Breast epithelium (tissue), 4 donors: ENCODE data around the gene GPX3. TPM values are rescaled to one million over a fixed set of nuclear protein-coding genes. Genes with fewer than 3 reads are reported as not detected.

Experiments
- DNase-seq, 2 donors: peaks; one replicate each; pipeline ENCODE4 v3.0.0-alpha.2; 2019; ENCODE audit warnings: low spot score in 2 of 2
- H3K27ac ChIP-seq, 2 donors: fragments of 200-600 bp; sonication (generic) in 1 of 2; one replicate each; pipeline ENCODE4 v1.5.1; 2016 to 2019; ENCODE audit warnings: mild to moderate bottlenecking in 1 of 2
- H3K27me3 ChIP-seq, 2 donors: fragments of 200-600 bp; sonication (generic) in 1 of 2; one replicate each; pipeline versions ENCODE4 v1.5.1 to v1.6.0; 2017 to 2019; ENCODE audit warnings: control low read depth in 1 of 2, mild to moderate bottlenecking in 1 of 2
- H3K36me3 ChIP-seq: fragments of 200-600 bp; one replicate; pipeline ENCODE4 v1.5.1; 2019
- H3K4me1 ChIP-seq, 2 donors: fragments of 200-600 bp; sonication (generic); one replicate each; pipeline ENCODE4 v1.5.1; 2016 to 2019; ENCODE audit warnings: control low read depth in 1 of 2
- H3K4me3 ChIP-seq, 3 donors: fragments of 200-600 bp; sonication (generic); 1 replicate in 2 of 3; 2 replicates in 1 of 3; pipeline ENCODE4 v1.5.1; 2016 to 2019; ENCODE audit warnings: mild to moderate bottlenecking in 3 of 3, moderate library complexity in 2 of 3
- H3K9me3 ChIP-seq, 2 donors: fragments of 200-600 bp; sonication (generic) in 1 of 2; one replicate each; pipeline ENCODE4 v1.5.1; 2016 to 2019; ENCODE audit warnings: control low read depth in 1 of 2
- CTCF ChIP-seq, 3 donors: fragments of 450-650 bp; IDR thresholded peaks; one replicate each; pipeline ENCODE4 v1.5.1; 2016 to 2017; ENCODE audit warnings: antibody characterized with exemption in 3 of 3, mild to moderate bottlenecking in 3 of 3, moderate library complexity in 3 of 3
- POLR2A ChIP-seq: fragments of 450-650 bp; IDR thresholded peaks from one replicate; pipeline ENCODE4 v1.6.1; 2016; ENCODE audit warnings: antibody characterized with exemption, mild to moderate bottlenecking, moderate library complexity
- POLR2AphosphoS5 ChIP-seq, 3 donors: sonication (generic); formaldehyde crosslinking; IDR thresholded peaks; one replicate each; pipeline ENCODE4 v1.6.1; 2017; ENCODE audit warnings: antibody characterized with exemption in 3 of 3
- intact Hi-C: fragments of 100-400 bp; cut with DNase I; formaldehyde crosslinking; loops from one replicate; pipeline ENCODE4 v1.15.1; 2023; ENCODE audit warnings: low total_unique reads
- total RNA-seq, 3 donors: library from RNA; depleted of rRNA; stranded (reverse); fragments of >200 nt; gene quantifications; one replicate each; pipeline ENCODE4 v1.1.0, GENCODE V29; 2016

Gene GPX3
- total RNA-seq, 3 donors from 2014 or later = 1,215 to 5,290 (median 2,830) TPM

DNA sequence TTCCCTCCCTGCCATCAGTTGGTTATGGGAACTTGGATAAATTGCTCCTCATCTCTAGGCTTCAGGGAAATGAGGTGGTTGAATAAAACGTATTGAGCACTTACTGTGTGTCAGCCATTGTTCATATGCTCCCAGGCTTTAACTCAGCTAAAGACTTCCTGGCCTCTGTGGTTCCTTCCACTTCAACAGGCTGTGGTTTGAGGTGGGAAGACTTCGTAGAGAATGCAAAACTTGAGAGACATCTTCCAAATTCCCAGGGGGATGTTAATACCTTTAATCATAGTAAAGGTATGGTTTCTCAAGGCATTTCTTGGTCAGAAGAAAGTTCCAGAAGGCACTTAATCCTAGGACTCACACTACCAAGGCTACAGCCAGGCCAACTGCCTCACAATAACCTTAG, 1.5 kb upstream of the GPX3 start:
- Histone ChIP-seq H3K4me3 (no peak overlapping the region), H3K4me1 (peaks cover 0 to 10% of the 10 kb centered on the region in 2 donors), H3K27ac (no peak overlapping the region), H3K27me3 (no peaks in the 10 kb centered on the region), H3K9me3 (no peaks in the 10 kb centered on the region), H3K36me3 (no peaks in the 10 kb centered on the region)
- intact Hi-C loops = no loop called here
- no peak for DNase-seq
- no peak for TF ChIP-seq CTCF (IDR thresholded peaks at IDR 0.05)
- no peak for TF ChIP-seq POLR2A
- TF ChIP-seq POLR2AphosphoS5 (IDR thresholded peaks at IDR 0.05) = no peak

DNA sequence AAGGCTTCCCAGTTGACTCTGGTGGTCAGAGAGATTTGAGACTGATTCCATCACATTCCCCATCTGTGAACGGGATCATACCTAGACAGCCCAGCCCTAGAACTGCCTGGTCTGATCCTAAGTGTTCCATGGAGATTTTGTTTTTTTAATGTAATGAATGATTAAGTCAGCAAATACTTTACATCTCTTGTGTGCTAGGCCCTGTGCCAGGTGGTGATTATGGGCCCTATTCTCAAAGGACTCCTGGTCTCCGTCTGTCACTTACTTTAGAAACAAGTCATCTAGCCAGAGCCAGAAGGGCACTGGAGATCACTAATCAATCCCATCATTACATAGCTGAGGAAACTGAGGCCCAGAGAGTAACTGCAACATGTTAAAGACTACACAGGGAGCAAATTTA, 1.1 kb upstream of the GPX3 start:
- Histone ChIP-seq H3K36me3 (no peaks in the 10 kb centered on the region), H3K27me3 (no peaks in the 10 kb centered on the region), H3K9me3 (no peaks in the 10 kb centered on the region), H3K4me1 (peaks cover 0 to 15% of the 10 kb centered on the region in 2 donors), H3K4me3 (no peak overlapping the region), H3K27ac (peak overlapping the region; percentile 86 to 92)
- no peak for DNase-seq
- no peak for TF ChIP-seq POLR2A
- TF ChIP-seq CTCF (IDR thresholded peaks at IDR 0.05) = no peak
- no peak for TF ChIP-seq POLR2AphosphoS5 (IDR thresholded peaks at IDR 0.05)
- intact Hi-C loops = no loop called here

- H3K9me3 ChIP-seq = no peaks in the 10 kb centered on the region
- peak overlapping the region; percentile 70 to 84 (median 73) for H3K4me3 ChIP-seq
- DNase-seq = no peak
- H3K4me1 ChIP-seq = peaks cover 0 to 20% of the 10 kb centered on the region in 2 donors
- no peaks in the 10 kb centered on the region for H3K27me3 ChIP-seq
- peak overlapping the region; percentile 86 to 92 for H3K27ac ChIP-seq
- no peak for TF ChIP-seq POLR2A
- TF ChIP-seq POLR2AphosphoS5 (IDR thresholded peaks at IDR 0.05) = no peak
- TF ChIP-seq CTCF (IDR thresholded peaks at IDR 0.05) = no peak
- intact Hi-C loops = no loop called here
- no peaks in the 10 kb centered on the region for H3K36me3 ChIP-seq
Observed at GRCh38 chr5:151021746-151022145, 1.4 kb downstream of the GPX3 start.

DNA sequence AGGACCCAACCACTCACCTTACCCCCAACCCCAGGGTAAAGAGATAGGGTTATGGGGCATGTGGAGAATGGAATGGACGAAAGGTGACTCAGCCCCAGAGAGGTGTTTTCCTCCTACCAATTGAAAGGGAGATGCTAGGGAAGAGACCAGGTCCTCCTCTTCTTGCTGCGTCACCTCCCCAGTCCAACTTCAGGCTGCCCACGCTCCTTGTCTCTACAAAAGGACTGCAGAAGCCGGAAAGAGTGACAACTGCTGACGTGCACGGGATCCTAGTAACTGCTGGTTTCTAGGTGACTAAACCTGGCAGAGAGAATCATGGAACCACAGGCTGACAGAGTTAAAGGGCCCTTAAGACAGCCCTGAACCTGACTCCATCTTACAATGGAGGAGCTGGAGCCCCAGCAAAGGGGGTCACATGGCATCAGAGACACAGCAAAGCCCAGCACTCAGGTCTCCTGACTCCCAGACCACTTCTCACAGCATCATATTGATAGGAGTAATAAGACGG, 2.2 kb downstream of the GPX3 start:
- Histone ChIP-seq H3K36me3 (no peaks in the 10 kb centered on the region), H3K9me3 (no peaks in the 10 kb centered on the region), H3K4me3 (peak overlapping the region; percentile 70 to 84 (median 73)), H3K4me1 (peaks cover 0 to 20% of the 10 kb centered on the region in 2 donors), H3K27ac (peak overlapping the region; percentile 86 to 92), H3K27me3 (no peaks in the 10 kb centered on the region)
- TF ChIP-seq CTCF (IDR thresholded peaks at IDR 0.05) (no peak), POLR2AphosphoS5 (IDR thresholded peaks at IDR 0.05) (no peak), POLR2A (no peak)
- intact Hi-C loops = no loop called here
- no peak for DNase-seq

DNA sequence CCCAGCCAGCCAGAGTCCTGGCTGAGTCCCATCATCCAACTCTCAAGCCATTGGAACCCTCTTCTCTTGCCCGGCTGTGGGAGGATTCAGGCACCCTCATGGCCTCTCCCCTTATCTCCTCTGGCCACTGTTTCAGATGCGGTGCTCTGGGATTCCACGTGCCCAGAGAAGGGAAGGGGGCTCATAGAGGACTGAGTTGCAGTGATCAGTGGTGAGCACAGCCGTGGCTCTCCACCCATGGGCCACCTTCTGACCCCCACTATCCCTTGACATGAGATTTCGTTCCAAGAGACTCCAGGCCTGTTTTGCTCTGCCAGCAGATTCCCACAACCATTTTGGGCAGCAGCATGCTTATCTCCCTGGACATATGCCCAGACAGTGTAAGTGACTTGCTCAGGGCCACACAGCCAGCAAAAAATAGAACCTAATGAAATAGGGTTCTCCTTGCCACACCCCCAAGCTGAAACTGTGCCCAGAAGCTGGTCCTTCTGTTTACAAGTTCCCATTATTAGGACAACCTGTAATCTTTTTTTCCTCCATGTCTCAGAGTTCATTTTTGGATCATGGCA, 2.7 kb downstream of the GPX3 start:
- TF ChIP-seq POLR2A (no peak), CTCF (IDR thresholded peaks at IDR 0.05) (no peak), POLR2AphosphoS5 (IDR thresholded peaks at IDR 0.05) (no peak)
- Histone ChIP-seq H3K4me3 (peak overlapping the region; percentile 70 to 84 (median 73)), H3K9me3 (no peaks in the 10 kb centered on the region), H3K27ac (peak overlapping the region; percentile 86 to 92), H3K27me3 (no peaks in the 10 kb centered on the region), H3K4me1 (peaks cover 0 to 20% of the 10 kb centered on the region in 2 donors), H3K36me3 (no peaks in the 10 kb centered on the region)
- intact Hi-C loops = no loop called here
- DNase-seq = no peak
